Measurements from ENCODE around the gene EPX. TPM values are rescaled to one million over a fixed set of nuclear protein-coding genes. Genes with fewer than 3 reads are reported as not detected.
A peak's percentile ranks its signal among the peaks of the same experiment; 100 is the strongest.

EPX gene
- total and polyA plus RNA-seq, 5 experiments from 2014 or later = not detected

DNA sequence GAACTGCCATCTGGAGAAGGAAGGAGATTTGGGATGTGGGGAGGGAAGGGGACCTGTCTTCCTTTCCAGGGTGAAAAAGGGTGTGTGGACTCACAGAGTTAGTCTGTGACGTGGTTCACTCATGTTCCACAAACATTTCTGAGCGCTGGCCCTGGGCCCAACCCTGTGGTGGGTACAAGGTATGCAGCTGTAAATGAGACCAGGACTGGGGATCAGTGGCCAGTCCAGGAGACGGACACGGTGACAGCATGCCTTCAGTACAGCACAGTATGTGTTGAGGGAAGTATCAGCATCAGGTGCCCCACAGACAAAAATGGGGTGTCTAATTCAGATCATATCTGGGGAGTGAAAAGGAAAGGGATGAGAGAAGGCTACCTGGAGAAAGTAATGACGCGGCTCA lies 5.5 kb upstream of the EPX start:
- no peak for ATAC-seq
- Mint-ChIP-seq H3K27me3 (peaks cover 4 to 32% (median 17%) of the 10 kb centered on the region in 5 donors), H3K4me3 (no peak overlapping the region), H3K36me3 (no peaks in the 10 kb centered on the region), H3K4me1 (peaks cover 5 to 6% (median 6%) of the 10 kb centered on the region in 4 donors), H3K27ac (peak overlapping the region in 2 of 10 donors; percentile 13 to 56), H3K9me3 (no peaks in the 10 kb centered on the region)
- POLR2A ChIA-PET = no interaction called here
- DNase-seq = no peak

DNA sequence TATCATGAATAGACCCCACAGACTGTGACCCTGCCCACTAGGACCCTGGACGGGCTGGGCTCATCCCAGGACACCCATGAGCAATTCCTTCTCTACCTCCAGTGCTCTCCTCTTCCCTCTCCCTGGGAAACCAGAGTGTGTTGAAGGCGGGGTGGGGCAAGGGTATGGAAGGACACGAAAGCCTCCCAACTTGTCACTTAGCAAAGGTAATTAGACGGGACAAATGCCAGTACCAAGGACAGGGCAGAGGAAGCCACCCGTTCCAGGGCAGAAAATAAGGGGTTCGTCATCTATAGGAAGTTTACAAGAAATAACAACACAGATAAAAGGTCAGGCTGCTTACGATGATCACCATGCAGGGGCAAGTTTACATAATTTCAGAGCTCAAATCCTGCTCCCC lies 4.9 kb upstream of the EPX start:
- DNase-seq (no peak), ATAC-seq (no peak)
- H3K4me3 Mint-ChIP-seq = no peak overlapping the region
- peak overlapping the region in 2 of 10 donors; percentile 6 to 13 for H3K27ac Mint-ChIP-seq
- H3K9me3 Mint-ChIP-seq = no peaks in the 10 kb centered on the region
- peaks cover 5 to 6% (median 6%) of the 10 kb centered on the region in 4 donors for H3K4me1 Mint-ChIP-seq
- H3K27me3 Mint-ChIP-seq = peaks cover 4 to 32% (median 19%) of the 10 kb centered on the region in 5 donors
- H3K36me3 Mint-ChIP-seq = no peaks in the 10 kb centered on the region
- POLR2A ChIA-PET = interaction anchor here (0.6 kb wide), 1 partner anchor 516 kb away, joined by 3 read pairs; no protein-coding TSS in a partner anchor

DNA sequence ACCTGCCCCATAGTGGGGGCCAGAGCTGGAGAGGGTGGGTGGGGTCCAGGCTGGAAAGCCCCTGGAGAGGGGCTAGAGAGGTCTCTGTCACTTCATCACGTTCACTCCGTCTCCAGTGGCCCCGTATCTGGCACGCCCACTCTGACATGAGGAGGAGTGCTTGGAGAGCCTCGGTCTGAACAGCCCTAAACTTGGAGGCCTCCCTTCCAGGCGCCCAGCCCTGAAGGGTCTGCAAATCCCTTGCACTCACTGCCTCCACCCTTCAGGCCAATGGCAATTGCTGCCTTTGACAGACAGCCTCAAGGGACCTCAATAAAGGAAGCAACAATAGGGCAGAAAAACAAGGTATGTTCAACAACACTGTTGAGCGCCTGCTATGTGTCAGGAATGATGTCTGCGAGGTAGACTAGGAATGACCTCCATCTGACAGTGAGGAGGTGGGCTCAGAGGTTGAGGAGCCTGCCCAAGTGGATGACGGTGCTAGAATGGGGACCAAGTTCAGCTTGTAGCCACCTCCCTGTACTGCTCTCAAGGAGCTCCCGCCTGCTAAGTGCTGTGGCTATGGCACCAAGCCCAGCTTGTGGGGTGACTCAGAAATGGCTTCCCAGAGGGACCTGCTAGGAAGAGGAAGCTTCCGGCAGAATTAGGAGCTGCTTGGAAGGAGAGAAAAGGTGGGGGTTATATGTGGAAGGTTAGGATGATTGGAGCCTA lies 2.9 kb upstream of the EPX start:
- H3K27ac Mint-ChIP-seq = peak overlapping the region in 1 of 10 donors; percentile 33
- H3K36me3 Mint-ChIP-seq = no peaks in the 10 kb centered on the region
- peaks cover 5 to 32% (median 19%) of the 10 kb centered on the region in 5 donors for H3K27me3 Mint-ChIP-seq
- POLR2A ChIA-PET = interaction anchor here (0.5 kb wide), 1 partner anchor 335 kb away, joined by 7 read pairs; no protein-coding TSS in a partner anchor
- H3K4me3 Mint-ChIP-seq = no peak overlapping the region
- H3K9me3 Mint-ChIP-seq = no peaks in the 10 kb centered on the region
- peaks cover 3 to 6% (median 6%) of the 10 kb centered on the region in 4 donors for H3K4me1 Mint-ChIP-seq
- no peak for DNase-seq
- ATAC-seq = no peak

DNA sequence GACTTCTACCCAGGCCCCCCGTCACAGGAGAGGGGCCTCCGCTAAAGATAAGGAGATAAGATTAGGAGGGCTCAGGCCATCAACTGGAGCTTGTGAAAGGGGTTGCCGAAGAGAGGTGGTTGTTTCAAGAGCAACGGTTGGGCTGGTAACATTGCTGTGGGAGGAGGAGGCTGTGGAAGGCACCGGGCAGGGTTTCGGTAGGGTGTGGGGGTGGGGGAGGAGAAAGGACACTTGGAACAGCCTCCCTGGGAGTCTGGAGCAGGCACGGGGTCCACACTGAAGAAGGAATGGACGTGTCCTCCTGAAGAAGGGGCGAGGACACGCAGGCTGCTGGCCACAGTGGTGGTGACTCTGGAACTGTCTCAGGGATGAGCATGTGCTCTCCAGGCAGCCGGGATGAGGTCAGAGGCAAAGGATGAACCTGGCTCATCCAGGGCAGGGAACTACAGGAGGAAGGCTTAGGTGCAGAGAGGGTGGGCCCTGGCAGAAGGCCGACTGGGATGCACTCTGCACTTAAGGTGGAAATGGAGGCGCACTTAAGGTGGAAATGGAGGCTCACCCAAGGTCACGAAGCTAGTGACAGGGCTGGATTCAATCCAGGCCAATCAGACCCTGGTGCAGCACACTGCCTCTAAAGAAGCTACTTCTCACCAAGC lies 1.2 kb upstream of the EPX start:
- ATAC-seq (no peak), DNase-seq (no peak)
- H3K27ac Mint-ChIP-seq = no peak overlapping the region
- POLR2A ChIA-PET = no interaction called here
- peaks cover 0 to 2% (median under 1%) of the 10 kb centered on the region in 4 donors for H3K4me1 Mint-ChIP-seq
- no peak overlapping the region for H3K4me3 Mint-ChIP-seq
- H3K27me3 Mint-ChIP-seq = peaks cover 5 to 34% (median 19%) of the 10 kb centered on the region in 5 donors
- H3K9me3 Mint-ChIP-seq = no peaks in the 10 kb centered on the region
- no peaks in the 10 kb centered on the region for H3K36me3 Mint-ChIP-seq

DNA sequence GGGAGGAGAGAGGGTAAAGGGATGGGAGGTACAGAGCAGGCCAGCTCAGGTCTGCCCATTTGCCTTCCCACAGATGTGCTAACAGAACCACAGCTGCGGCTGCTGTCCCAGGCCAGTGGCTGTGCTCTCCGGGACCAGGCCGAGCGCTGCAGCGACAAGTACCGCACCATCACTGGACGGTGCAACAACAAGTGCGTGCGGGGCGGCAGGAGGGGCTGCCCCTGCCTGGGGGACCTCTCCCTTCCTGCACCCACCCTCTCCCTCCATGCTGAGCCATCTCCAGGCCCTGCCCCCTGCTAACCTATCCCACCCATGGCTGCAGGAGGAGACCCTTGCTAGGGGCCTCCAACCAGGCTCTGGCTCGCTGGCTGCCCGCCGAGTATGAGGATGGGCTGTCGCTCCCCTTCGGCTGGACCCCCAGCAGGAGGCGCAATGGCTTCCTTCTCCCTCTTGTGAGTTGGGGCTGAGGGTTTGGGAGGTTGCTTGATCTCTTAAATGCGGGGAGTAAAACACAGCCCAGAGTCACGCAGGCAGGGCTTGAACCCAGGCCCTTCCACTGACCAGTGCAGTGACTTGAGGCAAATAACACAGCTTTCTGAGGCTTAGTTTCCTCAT lies 1.2 kb downstream of the EPX start:
- Mint-ChIP-seq H3K4me3 (no peak overlapping the region), H3K36me3 (no peaks in the 10 kb centered on the region), H3K9me3 (no peaks in the 10 kb centered on the region), H3K27me3 (peaks cover 4 to 42% (median 29%) of the 10 kb centered on the region in 5 donors), H3K27ac (no peak overlapping the region), H3K4me1 (peaks cover 0 to 2% (median under 1%) of the 10 kb centered on the region in 4 donors)
- POLR2A ChIA-PET = no interaction called here
- ATAC-seq (no peak), DNase-seq (no peak)

DNA sequence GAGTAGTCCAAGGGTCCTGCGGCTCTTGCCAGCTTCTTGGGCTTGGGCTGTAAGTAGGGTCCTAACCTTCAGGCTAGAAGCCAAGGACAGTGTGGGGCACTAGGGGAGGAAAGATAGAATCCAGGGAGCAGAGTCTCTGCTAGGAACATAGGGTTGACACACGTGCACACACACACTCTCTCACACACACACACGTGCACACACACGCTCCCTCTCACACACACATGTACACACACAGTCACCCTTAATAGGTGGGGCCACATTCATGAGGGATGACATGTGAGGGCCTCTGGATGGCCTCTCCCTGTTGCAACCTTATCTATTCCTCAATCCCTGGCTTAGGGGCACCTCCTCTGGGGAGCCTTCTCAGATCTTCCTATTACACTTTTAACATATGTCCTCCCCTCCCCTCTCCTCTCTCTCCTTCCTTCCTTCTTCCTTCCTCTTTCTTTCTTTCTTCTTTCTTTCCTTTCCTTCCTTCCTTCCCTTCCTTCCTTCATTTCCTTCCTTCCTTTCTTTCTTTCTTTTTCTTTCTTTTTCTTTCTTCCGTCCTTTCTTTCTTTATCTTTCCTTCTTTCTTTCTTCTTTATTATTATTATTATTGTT lies 3.1 kb downstream of the EPX start:
- ATAC-seq = no peak
- Mint-ChIP-seq H3K27ac (no peak overlapping the region), H3K4me1 (peaks cover 0 to 6% (median 5%) of the 10 kb centered on the region in 4 donors), H3K27me3 (peaks cover 2 to 38% (median 21%) of the 10 kb centered on the region in 5 donors), H3K4me3 (no peak overlapping the region), H3K36me3 (no peaks in the 10 kb centered on the region), H3K9me3 (no peaks in the 10 kb centered on the region)
- no peak for DNase-seq
- POLR2A ChIA-PET = no interaction called here

DNA sequence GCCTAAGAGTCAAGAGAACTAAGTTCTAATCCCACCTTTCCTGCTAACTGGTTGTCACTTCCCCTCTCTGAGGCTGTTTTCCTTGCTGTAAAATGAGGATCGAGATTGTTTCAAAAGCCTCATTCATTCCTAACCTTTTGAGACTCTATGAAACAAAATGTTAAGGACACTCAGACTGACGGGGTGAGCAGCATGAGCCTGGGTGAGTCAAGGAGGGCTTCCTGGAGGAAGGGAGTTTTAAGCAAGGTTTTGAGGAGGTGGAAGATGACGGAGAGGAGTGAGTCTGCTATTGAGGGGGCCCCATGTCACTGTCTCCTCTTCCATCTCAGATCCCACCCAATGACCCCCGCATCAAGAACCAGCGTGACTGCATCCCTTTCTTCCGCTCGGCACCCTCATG lies 4.1 kb downstream of the EPX start:
- Mint-ChIP-seq H3K36me3 (no peaks in the 10 kb centered on the region), H3K27me3 (peaks cover 2 to 32% (median 17%) of the 10 kb centered on the region in 5 donors), H3K27ac (no peak overlapping the region), H3K4me3 (no peak overlapping the region), H3K9me3 (no peaks in the 10 kb centered on the region), H3K4me1 (peaks cover 0 to 6% (median 4%) of the 10 kb centered on the region in 4 donors)
- DNase-seq (no peak), ATAC-seq (no peak)
- POLR2A ChIA-PET = no interaction called here

DNA sequence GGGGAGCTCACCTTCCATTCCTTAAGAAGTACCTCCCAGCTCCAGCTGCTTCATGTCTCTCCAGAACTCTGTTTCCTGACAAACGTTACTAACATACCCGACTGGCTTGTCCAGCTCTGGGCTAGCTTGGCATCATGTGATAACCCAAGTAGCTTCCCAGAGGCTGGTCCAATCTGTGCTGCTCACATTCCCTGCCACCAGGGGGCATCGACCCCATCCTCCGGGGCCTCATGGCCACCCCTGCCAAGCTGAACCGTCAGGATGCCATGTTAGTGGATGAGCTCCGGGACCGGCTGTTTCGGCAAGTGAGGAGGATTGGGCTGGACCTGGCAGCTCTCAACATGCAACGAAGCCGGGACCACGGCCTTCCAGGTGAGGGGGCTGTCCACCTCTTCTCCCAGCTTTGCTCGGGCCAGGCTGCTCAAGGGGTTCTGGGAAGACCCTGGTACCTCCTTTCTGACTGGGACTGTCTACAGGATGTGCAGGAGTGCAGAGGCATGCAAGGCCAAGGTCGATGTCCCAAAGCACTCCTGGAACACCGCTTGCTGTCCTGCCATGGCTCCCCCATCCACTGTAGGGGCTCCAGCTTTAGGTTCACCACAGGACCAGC lies 7.6 kb downstream of the EPX start:
- Mint-ChIP-seq H3K4me3 (no peak overlapping the region), H3K27ac (peak overlapping the region in 3 of 10 donors; percentile 16 to 57 (median 19)), H3K27me3 (peaks cover 0 to 29% (median 13%) of the 10 kb centered on the region in 5 donors), H3K36me3 (peaks cover 0 to 2% (median 0%) of the 10 kb centered on the region in 3 donors), H3K9me3 (no peaks in the 10 kb centered on the region), H3K4me1 (peaks cover 0 to 6% (median 4%) of the 10 kb centered on the region in 4 donors)
- peak; percentile 17 to 73 (median 40) for DNase-seq
- POLR2A ChIA-PET = no interaction called here
- peak; percentile 81 to 92 for ATAC-seq

DNA sequence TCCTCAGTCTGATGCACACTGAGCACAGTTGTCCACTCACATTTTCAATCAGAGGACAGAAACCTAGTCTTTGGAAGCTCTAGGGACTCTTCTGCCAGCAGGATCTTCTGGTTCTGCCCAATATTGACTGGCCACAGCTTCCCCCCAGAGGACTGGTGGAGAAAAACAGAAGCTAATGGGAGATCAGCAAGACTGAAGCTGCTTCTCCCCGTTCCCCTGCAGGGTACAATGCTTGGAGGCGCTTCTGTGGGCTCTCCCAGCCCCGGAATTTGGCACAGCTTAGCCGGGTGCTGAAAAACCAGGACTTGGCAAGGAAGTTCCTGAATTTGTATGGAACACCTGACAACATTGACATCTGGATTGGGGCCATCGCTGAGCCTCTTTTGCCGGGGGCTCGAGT lies 10.3 kb downstream of the EPX start:
- Mint-ChIP-seq H3K27me3 (peaks cover 0 to 12% (median 4%) of the 10 kb centered on the region in 5 donors), H3K27ac (no peak overlapping the region), H3K9me3 (no peaks in the 10 kb centered on the region), H3K4me1 (peaks cover 0 to 6% (median 3%) of the 10 kb centered on the region in 4 donors), H3K4me3 (no peak overlapping the region), H3K36me3 (peaks cover 0 to 13% (median 3%) of the 10 kb centered on the region in 3 donors)
- POLR2A ChIA-PET = no interaction called here
- DNase-seq (no peak), ATAC-seq (no peak)

DNA sequence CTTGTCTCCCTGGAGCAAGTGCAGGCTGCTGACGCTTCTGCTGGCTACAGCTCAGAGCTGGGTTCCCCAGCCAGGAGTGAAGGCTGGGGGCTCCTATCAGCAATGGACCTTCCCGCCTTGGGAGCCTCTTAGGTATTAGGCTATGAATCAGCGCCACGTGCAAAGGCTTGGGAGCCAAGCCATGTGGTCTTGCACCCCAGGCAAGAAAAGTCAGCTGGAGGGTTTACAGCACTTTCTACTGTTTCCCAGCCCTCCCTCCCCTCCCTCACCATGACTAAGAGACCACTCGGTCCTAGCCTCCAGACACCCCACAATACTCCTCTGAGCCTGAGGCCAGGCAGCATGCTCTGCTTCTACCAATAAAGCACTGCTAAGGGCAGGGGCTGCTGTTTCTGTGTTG lies 12.3 kb downstream of the EPX start:
- peaks cover 0 to 3% (median 0%) of the 10 kb centered on the region in 5 donors for H3K27me3 Mint-ChIP-seq
- no peaks in the 10 kb centered on the region for H3K9me3 Mint-ChIP-seq
- peaks cover 2 to 30% (median 7%) of the 10 kb centered on the region in 3 donors for H3K36me3 Mint-ChIP-seq
- peaks cover 0 to 5% (median 4%) of the 10 kb centered on the region in 4 donors for H3K4me1 Mint-ChIP-seq
- peak overlapping the region in 1 of 10 donors; percentile 11 for H3K27ac Mint-ChIP-seq
- POLR2A ChIA-PET = no interaction called here
- no peak overlapping the region for H3K4me3 Mint-ChIP-seq
- DNase-seq (no peak), ATAC-seq (no peak)

DNA sequence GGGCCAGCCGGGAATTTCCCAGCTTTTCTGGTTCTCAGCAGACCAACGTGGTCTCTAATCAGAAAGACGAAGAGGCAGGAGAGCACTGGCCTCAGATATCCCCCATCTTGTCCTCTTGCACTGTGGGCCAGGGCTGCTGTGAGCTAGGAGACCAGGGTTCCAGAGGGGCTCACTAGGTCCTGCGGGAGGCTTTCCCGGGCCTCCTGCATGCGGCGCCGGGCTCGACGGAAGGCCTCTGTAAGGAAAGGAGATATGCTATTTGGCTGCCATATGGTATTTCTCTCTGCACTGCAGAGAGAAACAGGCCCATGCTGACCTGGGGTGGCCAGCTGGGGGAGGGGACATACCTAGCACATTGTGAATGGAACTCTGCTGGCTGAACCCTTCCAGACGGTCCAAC lies 13.4 kb downstream of the EPX start:
- ATAC-seq (no peak), DNase-seq (no peak)
- H3K36me3 Mint-ChIP-seq = peaks cover 8 to 42% (median 10%) of the 10 kb centered on the region in 3 donors
- H3K27ac Mint-ChIP-seq = peak overlapping the region in 1 of 10 donors; percentile 46
- peaks cover 0 to 1% (median 0%) of the 10 kb centered on the region in 4 donors for H3K4me1 Mint-ChIP-seq
- no peak overlapping the region for H3K4me3 Mint-ChIP-seq
- POLR2A ChIA-PET = interaction anchor here (0.6 kb wide), 2 partner anchors 25 to 233 kb away, joined by 3 to 4 read pairs; no protein-coding TSS in a partner anchor
- H3K9me3 Mint-ChIP-seq = no peaks in the 10 kb centered on the region
- no peaks in the 10 kb centered on the region for H3K27me3 Mint-ChIP-seq

DNA sequence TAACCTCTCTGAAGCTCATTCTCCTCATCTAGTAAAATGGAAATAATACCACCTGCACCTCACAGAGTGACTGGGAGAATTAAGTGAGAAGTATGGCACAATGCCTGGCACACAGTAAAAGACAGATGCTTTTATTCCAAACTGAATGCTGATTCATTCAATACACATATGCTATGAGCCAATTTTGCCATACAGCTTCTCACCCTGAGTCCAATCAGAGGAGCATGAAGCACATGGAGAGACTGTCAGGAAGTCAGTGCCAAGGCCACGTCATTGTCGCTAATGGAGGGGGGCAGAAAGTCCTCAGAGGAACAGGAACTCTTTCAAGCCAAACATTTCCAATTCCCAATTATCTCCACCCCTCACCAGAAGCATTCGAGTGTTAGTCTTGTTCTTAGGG lies 14.9 kb downstream of the EPX start:
- peaks cover 0 to 1% (median 0%) of the 10 kb centered on the region in 4 donors for H3K4me1 Mint-ChIP-seq
- H3K4me3 Mint-ChIP-seq = no peak overlapping the region
- DNase-seq = no peak
- peaks cover 8 to 56% (median 10%) of the 10 kb centered on the region in 3 donors for H3K36me3 Mint-ChIP-seq
- no peaks in the 10 kb centered on the region for H3K9me3 Mint-ChIP-seq
- no peak for ATAC-seq
- POLR2A ChIA-PET = no interaction called here
- no peaks in the 10 kb centered on the region for H3K27me3 Mint-ChIP-seq
- no peak overlapping the region for H3K27ac Mint-ChIP-seq
